Activated CD8-positive, alpha-beta memory T cell treated with anti-CD3 and anti-CD28 coated beads, Interleukin-2, amount 50 U/mL, for 48 hours (primary cell): ENCODE data around the gene MRC1.

Experiments
- DNase-seq: peaks from one replicate; pipeline ENCODE4 v3.0.0-alpha.2; 2020

The MRC1 gene

DNA sequence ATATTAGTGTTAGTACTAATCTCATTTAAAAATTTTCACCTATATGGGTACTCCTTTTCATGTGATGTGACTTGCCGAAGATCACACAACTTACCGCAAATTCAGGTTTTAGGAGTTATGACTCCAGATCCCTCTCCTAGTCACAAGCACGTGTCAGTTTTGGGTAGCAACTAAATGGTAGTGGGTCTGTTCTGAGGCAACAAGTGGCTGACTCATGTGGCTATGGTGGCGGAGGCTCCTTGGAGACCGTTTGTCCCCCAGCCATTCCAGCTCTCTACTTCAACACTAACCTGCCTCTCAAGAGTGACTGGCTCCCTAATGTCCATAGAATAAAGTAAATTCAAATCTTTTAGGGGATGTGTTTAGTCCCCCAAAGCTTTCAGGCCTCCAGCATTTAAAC is 39.5 kb downstream of the MRC1 start:
- DNase-seq, result no peak

DNA sequence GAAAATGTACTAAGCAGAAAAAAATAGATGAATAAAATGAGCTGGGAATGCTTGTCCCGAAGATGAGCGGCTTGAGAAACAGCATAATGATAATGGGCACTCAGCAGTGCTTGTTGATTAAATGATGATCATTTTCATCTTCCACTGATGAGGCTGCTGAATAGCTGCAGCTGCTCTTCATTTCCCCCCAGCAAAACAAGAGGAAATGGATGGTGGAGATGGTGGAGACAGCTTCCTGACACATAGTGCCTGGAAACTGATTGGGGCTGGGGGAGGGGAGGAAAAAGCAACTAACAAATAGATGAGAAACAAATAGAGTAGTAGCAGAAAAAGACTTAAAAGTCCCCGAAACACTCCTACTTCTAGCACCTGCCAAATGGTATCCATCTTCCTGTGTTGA is 41.4 kb downstream of the MRC1 start:
- DNase-seq, result no peak

DNA sequence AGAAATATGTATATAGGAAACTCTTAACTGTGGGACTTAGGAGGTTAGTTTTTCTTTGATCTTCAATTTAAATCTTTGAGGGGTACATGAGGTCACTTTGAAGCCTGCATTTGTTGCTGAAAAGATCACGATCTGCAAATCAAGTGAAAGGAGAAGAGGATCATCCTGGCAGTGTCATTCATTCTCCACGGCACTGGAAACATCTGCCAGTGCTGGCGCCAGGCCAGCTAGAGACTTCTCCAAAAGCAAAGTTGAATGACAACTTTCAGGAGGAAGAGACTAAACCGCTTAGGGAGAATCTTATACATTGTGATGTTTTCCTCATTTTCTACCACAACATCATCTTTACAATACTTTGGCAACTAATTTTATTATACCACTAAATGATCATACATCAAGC is 42.5 kb downstream of the MRC1 start:
- no peak for DNase-seq

DNA sequence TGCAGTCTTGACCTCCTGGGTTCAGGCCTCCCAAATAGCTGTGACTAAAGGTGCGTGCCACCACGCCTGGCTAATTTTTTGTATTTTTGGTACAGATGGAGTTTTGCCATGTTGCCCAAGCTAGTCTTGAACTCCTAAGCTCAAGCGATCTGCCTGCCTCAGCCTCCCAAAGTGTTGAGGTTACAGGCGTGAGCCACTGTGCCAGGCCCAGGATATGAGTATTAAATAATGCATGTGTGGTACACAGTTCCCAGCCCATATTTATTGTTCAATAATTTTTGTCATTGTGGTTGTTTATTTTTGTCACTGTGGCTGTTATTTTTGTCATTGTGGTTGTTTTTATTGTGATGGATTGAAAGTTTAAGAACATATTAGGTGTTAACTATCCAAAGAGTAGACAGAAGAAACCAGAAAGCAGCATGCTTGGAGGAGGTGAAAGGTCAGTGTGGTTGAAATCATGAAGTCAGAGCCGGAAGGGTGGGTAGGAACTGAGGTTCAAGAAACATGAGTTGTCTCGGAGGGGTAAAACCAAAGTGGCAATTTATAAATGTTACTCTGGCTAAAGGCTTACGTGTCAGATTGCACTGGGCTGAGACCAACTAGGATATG is 45.0 kb downstream of the MRC1 start:
- no peak for DNase-seq

DNA sequence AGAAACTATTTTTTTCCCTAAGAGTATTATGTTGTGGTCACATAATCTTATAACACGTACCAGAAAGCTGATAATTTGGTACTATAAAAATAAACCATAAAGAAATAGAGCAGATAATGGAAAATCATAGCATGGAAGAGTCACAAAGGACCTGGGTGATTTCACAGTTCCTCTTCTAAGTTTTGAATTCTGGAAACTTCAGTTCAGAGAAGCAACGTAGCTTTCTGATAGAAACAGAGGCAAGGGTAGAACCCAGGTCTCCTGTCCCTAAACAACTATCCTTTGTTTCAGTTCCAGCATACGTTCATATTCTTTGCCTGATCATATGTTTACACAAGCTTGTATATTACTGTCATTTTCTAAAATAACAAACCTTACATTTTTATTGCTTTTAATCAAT is 47.9 kb downstream of the MRC1 start:
- no peak for DNase-seq

DNA sequence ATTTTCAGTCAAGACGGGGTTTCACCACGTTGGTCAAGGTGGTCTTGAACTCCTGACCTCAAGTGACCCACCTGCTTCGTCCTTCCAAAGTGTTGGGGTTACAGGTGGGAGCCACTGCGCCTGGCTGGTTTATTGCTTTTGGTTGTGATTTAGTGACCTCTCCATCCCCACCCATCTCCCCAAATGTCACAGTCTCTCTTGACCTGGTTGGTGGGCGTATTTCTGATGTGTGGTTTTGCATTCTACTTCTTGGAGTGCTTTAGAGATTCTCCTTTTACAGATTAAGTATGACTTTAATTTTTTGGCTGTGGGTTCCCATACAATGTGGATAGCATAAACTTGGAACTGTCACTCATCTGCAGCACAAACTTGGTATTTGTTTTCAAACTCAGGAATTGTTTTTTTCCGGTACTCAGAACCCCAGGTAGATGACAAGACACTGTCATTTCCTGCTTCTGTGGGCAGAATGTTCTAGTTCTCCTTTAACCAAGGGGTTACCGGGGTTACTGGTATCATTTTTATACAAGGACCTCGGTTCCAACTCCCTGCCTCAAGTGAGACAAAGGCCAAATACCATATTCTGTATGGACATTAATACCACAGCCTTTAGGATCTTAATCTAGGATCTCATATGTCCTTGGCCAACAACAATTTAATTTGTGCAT is 50.5 kb downstream of the MRC1 start:
- DNase-seq, result no peak

DNA sequence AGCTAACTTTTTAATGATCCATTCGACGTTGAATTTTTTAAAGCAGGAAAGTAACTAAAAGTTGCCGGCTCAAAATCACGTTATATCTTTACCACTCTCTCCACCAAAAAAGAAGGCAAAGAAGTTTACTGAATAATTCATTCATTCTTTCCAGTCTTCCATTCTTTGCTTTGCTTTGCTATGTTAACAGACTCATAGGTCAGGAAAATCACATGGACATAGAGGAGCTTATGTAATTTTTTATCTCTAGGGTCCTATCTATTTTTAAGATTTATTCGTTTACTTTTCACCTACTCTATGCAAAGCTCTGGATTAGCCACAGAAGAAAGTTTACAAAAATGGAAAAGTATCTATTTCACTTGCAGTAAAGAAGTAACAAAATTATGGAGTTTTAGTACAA is 52.6 kb downstream of the MRC1 start:
- DNase-seq, result no peak

DNA sequence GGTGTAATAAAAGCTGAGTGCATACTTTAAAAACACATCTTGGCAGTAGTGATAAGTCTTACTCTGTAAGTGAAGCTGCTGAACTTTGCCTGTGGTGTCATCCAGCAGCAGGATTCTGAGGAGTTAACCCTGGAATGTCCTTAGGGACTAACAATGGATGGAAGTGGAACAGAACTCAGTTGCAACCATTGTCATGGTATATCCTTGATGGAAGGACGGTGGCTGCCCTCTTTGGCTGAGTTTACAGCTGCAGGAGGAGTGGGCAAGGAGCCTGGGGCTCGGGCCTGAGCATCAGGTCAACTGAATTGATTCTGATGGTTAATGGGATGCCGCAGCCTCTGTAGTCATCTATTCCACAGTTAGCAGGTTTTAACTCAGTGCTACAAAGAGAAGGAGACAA is 56.2 kb downstream of the MRC1 start:
- no peak for DNase-seq

DNA sequence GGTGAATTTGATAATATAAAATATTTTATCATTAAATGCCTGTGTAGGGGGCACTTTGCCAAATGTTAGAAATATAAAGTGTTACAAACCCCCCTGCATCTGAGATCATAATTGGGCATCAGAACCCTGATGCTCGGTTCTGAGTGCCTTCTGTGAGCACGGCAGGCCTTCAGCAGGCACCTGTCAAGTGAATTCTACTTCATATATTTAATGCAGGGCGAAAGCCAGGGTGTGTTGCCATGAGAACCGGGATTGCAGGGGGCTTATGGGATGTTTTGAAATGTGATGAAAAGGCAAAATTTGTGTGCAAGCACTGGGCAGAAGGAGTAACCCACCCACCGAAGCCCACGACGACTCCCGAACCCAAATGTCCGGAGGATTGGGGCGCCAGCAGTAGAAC is 57.2 kb downstream of the MRC1 start:
- DNase-seq, result no peak

DNA sequence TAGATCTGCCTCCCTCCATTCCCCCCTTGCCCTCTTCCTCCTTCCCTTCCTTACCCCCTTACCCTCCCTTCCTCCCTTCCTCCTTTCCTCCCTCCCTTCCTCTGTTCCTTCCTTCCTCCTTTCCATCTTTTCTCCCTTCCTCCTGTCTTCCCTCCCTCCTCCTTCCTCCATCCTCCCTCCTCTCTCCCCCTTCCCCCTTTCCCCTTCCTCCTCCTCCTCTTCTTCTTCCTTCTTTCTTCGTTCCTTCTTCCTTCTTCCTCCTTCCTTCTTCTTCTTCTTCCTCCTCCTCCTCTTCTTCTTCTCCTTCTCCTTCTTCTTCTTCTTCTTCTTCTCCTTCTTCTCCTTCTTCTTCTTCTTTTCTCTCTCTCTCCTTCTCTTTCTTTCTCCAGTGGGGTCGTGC is 57.9 kb downstream of the MRC1 start:
- no peak for DNase-seq

DNA sequence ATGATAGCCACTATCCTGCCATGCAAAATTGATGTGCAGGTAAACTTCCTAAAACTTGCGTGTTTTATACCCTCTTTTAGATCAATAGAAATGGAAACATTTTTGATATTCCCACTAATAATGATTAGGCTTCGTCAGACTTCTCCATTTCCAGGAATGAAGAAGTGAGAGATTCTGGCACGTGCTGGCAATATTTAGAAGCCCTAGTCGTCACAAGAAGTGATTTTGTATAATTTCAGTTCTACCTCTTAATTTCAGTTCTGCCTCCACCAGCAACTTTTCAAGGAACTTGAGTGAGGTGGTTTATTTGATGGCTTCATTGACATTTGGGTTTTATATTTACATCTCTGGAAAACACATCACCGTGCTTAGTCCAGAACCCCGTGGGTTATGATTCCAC is 61.9 kb downstream of the MRC1 start:
- DNase-seq, result no peak

DNA sequence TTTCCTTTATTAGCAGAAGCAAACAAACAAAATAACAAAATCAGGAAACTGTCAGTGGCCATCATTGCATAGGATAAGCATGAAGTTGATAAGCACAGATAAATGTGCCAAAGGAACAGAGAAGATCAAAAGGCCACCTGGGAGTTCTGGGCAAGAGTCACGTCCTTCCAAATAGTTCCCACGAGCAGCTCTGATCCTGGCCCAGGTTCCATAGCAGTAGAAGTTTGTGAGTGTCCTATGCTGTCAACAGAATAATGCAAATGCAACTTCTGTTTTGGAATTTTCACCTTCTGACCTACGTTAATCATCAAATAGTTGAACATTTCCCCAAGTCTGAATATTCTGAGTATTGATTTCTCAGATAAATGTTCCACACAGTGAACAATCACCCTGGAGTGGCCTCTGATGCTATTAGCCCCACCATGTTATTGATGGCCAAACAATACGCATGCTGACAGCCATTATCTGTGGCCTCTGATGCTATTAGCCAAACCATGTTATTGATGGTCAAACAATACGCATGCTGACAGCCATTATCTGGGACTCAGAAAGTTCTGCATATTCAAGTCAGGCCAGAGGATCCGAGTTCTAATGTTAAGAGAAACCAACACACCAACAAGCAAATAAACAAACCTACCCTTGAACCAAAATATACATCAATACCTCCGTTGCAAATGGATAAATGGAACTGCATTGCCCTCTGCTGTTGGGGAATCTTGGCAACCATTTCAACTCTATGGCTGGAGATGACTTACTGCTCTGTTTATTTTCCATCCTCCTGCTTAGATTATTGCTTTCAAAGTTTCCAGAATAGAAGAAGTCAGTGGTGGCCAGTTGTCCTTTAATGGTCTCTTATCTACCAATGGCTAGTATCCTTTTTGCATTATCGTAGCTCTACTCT is 63.3 kb downstream of the MRC1 start:
- no peak for DNase-seq

DNA sequence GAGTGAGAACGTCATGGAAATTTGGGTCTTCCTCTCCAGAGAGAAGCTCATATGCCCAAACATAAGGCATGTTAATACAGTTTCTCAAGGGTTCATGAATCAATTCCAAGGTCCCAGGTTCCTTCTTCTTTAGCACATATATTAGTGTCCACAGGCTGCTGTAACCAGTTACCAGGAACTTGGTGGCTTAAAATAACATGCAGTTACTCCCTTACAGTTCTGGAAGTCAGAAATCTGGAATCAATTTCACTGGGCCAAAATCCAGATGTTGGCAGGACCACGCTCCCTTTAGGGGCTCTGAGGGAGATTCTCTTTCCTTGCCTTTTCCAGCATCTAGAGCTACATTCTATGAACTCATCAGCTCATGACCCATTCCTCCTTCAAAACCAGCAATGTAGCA is 64.8 kb downstream of the MRC1 start:
- no peak for DNase-seq

DNA sequence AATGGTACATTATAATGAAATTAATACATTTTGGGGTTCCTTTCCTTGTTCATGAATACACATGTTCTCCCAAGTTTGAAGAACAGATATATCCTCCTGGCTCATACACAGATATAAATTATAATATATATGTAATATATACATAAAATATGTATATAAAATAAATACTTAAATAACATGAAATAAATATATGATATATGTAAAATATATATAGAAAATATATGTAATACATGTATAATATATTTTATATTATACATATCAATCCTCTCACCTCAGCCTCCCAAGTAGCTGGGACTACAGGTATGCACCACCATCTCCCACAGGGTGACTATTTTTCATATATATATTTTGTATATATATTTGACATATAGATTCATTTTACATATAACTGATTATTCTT is 68.0 kb downstream of the MRC1 start:
- no peak for DNase-seq

DNA sequence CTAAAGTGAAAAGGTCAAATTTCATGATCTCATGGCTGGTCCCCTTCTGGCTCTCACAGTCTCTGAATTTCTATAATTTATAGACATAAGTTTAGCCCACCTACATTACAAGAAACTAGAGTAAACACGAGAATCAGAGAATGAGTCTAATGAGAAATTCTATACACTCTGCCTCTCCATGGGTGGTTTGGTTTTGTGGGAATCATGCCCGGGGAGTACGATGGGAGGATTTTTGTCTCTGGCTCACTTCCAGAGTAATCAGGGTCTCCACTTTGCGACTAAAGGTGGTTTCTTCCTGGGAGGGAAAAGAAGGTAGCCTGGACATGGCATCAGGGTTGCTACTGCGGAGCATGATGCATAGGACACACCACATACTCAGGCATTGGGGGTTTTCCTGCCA is 69.7 kb downstream of the MRC1 start:
- no peak for DNase-seq

DNA sequence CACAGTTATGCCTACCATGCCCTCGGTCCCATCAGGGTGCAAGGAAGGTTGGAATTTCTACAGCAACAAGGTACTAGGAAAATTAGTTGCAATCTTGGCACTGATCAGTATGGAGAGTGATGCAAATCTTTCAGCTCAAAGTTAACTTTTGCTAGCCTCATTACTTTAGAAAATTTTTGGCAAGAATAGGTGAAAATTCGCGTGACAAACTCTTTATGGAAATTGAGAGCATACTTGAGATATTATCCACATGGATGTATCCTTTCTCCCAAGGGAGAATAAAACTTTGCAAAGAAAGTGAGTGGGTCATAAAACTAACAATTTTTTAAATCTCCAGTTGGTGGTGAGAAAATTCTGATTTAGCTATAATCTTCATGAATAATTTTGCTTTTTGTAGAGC is 71.5 kb downstream of the MRC1 start:
- no peak for DNase-seq

DNA sequence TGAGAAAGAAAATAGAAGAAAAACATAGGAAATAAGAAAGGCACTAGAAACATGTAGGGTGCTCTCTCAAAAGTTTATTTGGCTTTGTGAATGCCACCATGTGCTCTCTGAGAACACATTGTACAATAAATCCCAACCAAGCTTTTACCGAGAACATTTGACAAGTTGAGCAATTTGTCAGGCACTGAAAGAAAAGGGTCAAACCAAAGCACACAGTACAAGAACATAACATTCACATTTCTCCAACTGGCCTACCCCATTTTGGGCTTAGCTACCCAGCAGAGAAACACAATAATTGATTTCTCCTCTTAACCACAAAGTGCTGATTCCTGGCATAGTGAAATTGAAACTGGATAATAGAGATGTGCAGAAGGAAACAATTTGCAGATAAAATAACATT is 73.4 kb downstream of the MRC1 start:
- no peak for DNase-seq

DNA sequence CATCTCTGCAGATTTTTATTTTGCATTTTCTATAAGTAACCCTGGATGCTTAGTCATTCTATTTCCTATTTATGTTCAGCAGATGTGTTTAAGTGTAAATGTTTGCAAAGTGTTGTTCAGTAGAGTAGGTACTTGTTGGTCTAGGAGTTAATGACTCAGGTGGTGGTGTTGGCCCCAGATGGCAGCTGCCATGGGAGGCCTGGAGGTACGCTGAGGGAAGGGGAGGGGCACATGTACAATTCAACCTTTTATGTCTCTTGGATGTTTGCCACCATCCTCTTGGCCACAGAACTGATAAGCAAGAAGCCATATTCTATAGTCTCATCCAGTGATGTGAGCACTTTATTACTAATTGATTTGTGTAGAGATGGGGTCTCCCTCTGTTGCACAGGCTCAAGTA is 74.5 kb downstream of the MRC1 start:
- no peak for DNase-seq

DNA sequence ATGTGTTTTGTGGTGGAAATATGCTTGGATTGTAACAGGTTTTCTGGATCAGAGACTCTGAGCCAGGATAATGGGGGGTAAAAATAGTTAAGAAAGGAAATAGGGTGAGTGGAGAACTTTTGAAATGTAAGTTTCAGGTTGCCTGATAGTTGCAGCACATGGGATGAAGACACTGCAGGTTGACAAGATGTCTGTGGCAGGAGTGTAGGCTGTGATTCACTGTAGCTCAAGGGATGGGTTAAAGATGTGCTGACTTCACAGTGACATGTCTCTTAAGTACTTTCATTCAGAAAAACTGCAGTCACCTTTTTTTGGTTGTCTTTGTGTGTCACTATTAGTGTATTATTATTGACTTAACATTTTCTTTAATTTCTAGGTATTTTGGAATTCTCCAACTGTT is 79.0 kb downstream of the MRC1 start:
- DNase-seq, result no peak

DNA sequence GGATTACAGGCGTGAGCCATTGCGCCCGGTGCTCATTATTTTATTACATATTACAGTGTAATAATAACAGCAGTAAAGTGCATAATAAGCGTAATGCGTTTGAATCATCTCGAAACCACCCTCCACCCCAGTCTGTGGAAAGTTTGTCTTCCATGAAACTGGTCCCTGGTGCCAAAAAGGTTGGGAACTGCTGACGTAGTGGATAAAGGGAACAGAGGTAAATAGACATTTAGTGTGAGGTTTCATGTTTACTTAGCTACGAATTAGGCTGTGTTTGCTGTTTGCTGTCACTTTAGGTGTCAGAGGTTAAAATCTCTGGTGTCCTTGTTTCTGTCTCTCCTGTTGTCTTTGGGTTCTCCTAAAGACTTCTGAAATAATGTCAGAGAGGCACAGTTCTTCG is 82.3 kb downstream of the MRC1 start:
- DNase-seq, result no peak

DNA sequence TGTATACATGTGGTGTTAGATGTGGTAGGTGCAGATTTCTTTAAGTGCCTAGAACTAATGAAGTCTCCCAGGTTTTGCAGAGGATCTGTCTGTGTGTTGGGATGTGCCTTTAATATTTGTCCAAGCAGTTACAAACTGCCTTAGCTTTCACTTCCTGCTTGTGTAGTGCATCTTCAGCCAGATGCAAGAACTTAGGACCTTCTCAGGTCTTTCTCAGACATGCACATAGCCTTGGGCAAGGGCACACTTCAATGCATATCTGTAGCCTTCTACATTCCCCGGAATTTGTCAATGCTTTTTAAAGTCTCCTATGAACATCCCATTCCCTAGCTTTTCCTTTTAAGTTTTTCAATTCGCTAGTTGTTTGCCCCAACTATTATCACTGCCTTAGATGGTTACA is 95.4 kb downstream of the MRC1 start:
- no peak for DNase-seq

DNA sequence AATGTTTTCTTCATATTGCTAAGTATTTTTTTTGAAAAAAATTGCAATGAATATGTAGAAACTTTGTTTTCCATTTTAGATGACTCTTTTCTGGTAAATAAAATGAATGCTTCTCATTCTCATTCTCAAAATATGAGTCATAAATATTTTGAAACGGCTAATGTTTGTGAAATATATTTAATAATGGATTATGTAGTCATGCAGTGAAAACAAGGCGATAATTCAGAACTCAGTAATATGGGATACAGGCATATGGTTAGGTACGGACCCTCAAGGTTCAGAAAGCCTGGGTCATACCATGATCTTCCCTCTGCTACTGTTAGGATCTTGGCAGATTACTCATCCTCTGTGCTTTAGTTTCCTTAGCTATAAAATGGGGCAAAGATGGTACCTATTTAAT is 96.3 kb downstream of the MRC1 start:
- no peak for DNase-seq

DNA sequence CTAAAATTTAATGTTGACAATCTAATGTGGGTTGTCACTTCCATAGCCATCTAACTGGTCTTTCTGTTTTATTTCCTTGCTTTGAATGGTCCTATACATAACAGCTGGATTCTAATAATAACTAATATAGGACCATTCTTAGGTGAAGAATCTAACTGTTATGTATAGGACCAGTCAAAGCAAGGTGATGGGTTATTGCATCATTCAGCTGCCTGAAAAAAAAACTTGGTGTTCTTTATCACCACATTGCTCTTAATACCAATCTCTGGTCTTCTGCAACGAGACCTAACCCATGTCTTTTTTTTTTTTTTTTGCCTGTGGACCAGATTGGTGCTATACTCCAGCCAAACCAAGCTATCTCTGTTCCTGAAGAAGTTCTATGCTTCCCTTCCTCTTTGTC is 96.9 kb downstream of the MRC1 start:
- DNase-seq, result no peak

DNA sequence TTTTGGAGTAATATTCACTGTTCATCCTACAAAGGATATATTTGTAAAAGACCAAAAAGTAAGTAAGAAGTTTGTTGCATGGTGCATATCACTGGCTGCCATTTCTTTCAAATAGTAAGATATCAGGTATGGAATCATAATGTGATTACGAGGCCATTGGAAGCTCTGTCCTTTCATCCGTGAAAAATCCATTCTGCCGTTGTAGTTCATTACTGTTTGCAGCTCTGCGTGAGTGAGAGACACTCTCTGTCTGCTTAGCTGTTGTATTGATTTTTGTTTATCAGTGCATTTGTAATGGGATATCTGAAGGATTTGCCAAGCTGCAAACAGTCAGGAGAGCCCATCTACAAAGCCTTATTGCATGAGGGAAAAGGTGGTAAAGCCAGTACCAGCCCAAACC is 98.5 kb downstream of the MRC1 start:
- DNase-seq, result no peak
